ENCODE results near the gene MGST3.
A peak's percentile ranks its signal among the peaks of the same experiment; 100 is the strongest.
"Not testable (repeated sequence)": the region's sequence is repeated elsewhere in the genome, so short reads cannot be mapped to it uniquely, and the experiment has no call there.

Gene MGST3

GRCh38 chr1:165630629-165631341, at the start of gene MGST3:
Gene MGST3, plus strand, starts transcription at chr1:165631234. Its CDS starts 18,614 bp downstream, at chr1:165649848.
- peak; percentile 98 for DNase-seq

DNA sequence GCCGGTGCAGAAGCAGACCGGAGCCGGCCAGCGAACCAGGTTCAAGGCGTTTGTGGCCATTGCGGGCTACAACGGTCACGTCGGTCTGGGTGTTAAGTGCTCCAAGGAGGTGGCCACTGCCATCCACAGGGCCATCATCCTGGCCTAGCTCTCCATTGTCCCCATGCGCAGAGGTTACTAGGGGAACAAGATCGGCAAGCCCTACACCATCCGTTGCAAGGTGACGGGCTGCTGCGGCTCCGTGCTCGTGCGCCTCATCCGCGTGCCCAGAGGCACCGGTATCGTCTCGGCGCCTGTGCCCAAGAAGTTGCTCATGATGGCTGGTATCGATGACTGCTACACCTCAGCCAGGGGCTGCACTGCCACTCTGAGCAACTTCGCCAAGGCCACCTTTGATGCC, 49.1 kb upstream of the MGST3 start:
- DNase-seq, result no peak

- no peak for DNase-seq
Observed at GRCh38 chr1:165586398-165586797, 44.6 kb upstream of the MGST3 start.

- not testable (repeated sequence) for DNase-seq
Observed at GRCh38 chr1:165591391-165591790, 39.6 kb upstream of the MGST3 start.

- peak; percentile 81 for DNase-seq
Observed at GRCh38 chr1:165592945-165593823, 37.9 kb upstream of the MGST3 start.

- DNase-seq, result no peak
Observed at GRCh38 chr1:165595246-165595938, 35.6 kb upstream of the MGST3 start.

DNA sequence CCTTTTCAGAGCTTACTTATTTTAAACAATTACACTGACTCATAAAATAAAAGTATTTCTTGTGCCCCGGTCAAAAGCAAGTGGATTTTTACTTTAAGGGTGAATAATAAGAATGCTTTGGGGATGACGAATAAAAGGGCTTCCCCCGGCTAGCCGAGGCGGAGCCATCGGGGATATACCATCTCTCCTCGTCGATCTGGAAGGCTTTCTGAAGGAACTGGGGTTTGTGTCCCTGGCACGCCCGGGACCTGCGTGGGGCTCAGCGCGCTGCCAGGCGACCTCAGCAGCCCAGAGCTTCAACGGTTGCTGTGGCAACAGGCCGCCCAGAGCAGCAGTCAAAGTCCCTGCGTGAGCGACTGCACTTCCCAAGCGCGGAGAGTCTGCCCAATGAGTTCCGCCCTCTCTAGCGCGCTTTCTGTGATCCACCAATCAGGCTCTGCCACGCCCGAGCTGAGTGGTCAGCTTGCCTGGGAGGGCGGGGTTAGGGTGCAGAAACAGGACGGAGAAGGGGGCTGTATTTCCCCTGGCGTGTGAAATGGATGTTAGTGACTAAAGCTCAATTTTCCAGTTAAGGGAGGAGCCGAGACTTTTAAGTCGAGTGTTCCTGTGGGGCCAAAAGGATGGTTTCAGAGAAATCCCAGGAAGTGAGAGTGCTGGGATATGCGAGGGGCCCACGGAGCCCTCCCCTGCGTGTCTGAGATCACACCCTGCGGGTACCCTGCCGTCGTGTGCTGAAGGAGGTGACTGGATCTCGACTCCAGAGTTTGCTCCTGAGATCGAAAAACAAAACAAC, 33.0 kb upstream of the MGST3 start:
- peak; percentile 93 for DNase-seq

DNA sequence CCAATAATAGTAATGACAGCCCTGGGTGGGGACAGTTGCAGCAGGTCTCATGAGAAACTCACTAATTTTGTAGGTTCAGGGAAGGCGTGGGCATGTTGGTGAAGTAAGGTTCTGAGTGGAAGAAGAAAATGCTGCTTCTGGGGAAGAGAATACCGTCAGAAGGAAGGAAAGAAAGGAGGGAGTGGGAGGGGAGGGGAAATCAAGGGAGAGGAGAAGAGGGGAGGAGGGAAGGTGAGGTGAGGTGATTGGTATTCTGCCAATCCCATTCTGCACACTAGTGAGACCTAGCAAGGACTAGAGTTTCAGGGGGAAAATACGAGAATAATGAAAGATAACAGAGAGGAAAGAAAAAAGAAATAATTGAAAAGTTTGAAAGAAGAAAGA, 32.4 kb upstream of the MGST3 start:
- DNase-seq, result no peak

DNA sequence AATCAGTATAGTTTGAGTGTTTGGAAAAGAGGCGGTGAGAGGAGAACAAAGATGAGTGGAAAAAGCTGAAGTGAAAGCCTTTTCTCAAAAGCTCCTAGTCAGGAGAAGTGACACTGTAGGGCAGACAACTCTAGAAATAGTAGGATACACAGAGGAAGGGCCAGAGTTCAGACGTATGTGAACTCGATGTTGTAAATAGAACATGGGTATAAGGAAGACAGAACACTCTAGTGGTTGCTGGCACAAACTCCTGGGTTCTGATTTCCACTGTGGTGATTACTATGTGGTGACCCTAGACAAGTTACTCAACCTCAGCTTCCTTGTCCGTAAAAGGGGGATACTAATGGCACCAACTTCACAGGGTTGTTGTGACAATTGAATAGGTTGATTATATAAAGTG, 30.2 kb upstream of the MGST3 start:
- no peak for DNase-seq

DNA sequence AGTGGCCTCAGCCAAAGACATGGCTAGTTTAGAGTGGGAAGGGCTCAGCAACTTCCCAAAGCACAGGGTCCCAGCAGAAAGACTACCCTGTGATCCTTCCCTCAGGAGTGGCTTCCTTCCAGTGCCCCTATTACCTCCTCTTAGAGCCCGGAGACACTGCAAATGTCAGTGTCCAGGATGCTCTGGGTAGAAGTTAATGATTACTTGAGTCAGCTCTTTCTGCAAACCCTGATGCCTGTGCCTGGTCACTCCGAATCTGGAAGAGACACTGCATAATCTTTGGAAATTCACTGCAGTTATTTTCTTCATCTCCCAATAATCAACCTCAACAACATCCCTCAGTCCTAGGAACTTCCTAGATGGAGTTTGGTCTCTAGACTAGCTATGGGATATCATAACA, 27.2 kb upstream of the MGST3 start:
- no peak for DNase-seq

GRCh38 chr1:165605246-165605645, 25.8 kb upstream of the MGST3 start:
- DNase-seq, result no peak

DNA sequence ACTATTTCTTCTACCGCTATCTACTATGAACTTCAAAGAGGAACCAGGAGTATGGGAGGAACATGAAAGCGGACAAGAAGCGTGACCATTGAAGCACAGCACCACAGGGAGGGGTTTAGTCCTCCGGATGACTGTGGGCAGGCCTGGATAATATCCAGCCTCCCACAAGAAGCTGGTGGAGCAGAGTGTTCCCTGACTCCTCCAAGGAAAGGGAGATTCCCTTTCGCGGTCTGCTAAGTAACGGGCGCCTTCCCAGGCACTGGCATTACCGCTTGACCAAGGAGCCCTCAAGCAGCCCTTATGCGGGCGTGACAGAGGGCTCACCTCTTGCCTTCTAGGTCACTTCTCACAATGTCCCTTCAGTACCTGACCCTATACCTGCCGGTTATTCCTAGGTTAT, 24.4 kb upstream of the MGST3 start:
- not testable (repeated sequence) for DNase-seq

DNA sequence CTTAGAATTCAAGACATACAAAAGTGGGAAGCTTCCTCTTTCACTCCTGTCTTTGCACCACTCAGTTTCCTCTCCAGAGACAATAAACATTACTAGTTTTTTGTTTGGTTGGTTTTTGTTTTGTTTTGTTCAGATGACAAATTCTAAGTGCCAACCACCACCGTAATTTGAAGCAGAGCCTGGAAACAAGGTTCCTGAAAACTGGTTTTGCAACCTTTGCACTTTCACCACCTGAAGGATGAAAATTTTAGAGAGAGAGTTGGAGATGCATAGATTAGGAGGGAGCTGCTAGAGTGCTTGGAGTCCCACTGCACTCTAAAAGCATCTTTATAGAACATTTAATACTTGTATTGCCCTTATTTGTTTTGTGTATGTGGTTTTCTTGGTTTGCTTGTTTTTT, 20.2 kb upstream of the MGST3 start:
- DNase-seq, result no peak

GRCh38 chr1:165612062-165612461, 19.0 kb upstream of the MGST3 start:
- DNase-seq, result no peak

DNA sequence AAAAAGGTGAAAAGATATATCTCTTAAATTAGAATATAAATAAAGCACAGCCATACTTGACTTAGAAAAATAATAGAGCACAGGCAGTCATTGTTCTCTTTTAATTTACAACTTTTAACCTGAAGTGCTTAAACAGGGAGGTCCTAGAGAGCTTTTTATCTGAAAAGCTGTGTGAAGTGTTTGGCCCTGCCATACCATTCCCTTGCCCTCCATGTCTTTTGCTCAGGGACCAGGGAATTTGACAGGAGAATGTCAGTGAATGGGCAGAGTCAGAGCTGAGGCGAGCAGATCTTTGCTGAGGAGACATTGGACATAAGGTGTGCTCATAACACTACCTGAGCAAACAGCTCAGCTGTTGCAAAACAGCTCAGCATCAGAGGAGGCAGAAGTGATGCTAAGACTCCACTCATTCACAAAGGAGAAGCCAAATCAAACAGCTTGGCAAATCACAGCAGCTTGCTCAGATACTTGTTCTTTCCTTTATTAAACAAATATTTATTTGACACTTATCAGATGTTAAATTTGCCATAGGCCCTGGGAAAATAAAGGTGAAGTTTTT, 14.9 kb upstream of the MGST3 start:
- no peak for DNase-seq

DNA sequence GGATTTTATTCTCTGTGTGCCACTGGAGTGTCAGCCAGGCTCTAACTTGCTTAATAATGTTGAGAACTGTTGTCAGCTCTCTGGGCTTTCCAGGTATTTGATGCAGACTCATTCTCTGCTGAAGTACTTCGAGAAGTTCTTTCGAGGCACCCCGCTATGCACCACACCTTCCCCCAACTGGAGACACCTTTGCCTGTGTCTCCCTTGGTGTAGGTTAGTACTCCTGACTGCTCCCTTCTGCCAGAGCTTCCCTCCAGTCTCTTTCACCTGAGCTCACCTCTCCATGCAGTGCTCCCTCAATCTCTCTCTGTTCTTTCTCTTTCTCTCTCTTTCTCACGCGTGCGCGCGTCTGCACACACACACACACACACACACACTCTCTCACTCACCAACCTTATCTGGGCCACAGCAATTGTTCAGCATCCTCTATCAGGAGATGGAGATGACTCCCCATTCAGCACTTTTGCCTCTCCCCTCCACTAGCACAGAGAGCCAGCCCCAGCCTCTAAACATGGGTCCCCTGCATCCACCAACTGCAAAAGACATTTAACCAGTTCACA, 14.0 kb upstream of the MGST3 start:
- DNase-seq, result no peak

DNA sequence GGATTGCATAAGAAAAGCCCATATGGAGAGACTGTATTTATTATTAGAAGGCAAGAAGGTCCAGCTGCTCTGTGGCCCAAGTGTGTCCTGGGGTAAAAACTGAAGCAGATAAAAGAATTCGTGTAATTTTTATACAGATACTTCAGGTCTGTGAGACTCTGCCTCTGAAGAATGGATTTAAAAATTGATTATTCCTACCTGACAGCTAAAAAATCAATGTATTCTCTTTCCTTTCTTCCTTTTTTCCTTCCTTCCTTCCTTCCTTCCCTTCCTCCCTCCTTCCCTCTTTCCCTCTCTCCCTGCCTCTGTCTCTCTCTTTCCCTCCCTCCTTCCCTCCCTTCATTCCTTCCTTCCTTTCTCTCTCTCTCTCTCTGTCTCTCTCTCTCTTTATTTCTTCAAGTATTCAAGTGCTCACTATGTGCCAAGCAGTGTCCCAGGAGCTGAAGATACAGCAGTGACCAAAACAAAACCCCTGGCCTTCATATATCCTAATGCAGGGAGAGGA, 11.3 kb upstream of the MGST3 start:
- DNase-seq, result no peak

DNA sequence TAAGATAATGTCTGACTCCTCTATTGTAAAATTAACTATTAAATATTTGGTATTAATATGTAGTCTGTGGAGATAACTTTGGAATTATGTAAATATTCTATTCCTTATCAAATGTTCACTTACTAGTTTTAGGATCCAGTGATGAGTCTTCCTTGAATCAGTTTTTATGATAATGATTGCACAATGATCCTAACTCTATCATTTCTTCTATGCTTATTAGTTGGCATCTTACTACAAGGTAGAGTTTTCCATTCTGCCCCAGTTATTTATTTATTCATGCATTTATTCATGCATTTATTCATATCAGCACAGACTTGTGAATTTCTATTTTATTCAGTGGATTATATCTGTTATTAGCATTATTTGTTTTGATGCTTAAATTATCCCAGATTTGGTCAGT, 7.4 kb upstream of the MGST3 start:
- no peak for DNase-seq

GRCh38 chr1:165624441-165624840, 6.6 kb upstream of the MGST3 start:
- DNase-seq, result no peak

GRCh38 chr1:165628147-165628822, 2.7 kb upstream of the MGST3 start:
- DNase-seq, result no peak

- no peak for DNase-seq
Observed at GRCh38 chr1:165629151-165629550, 1.9 kb upstream of the MGST3 start.

Measured in NCI-H1694 treated with DMSO at 0.1 percent for 48 hours (cell line).